ENCODE data around the gene CYP1A1. TPM values are rescaled to one million over a fixed set of nuclear protein-coding genes. Genes with fewer than 3 reads are reported as not detected.

The CYP1A1 gene
- total and polyA plus RNA-seq, 2 of the 4 experiments (the other 2 are of a cell fraction): under 0.01 to 0.03 TPM

DNA sequence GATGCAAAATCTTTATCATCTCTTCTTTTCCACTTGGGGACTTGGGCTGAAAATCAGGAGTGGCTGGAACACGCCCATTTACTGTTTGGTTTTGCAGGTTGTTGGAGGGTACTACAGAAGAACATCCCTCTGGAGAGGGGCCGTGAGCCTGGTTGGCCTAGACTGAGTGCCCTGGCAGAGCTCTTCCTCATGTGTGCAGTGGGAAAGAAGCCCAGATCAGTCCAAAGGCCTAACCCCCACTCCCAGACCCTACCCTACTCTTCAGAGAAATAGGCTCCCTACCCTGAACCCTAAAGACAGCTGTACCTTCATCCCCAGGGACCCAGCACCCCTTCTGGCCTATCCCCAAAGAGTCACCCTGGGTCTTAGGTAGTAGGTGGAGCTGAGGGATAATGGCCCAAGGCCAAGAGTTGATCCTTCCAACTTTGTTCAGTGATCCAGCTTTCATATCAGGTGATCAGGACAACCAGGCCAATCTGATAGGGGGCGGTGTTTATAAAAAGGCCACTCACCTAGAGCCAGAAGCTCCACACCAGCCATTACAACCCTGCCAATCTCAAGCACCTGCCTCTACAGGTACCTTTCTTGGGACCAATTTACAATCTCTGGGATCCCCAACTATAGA lies 23.1 kb upstream of the CYP1A1 start, which contains the start of gene CYP1A2:
Gene CYP1A2 (plus strand): TSS at position 524 of the 625 bp plus-strand sequence. CDS start 894 bp downstream, outside the sequence.
- peaks cover 33% of the 10 kb centered on the region for H3K27me3 ChIP-seq (ENCODE audit: control insufficient read depth, insufficient read depth, low read length)
- ATAC-seq (ENCODE audit: low read depth) (no peak), DNase-seq (no peak)
- no peak within 1 kb of the TSS for H2AFZ ChIP-seq (replicated peaks; ENCODE audit: low read length, poor library complexity)
- no peak within 1 kb of the TSS for H4K91ac ChIP-seq (ENCODE audit: insufficient read depth, low read depth, low read length)
- no peaks in the 10 kb centered on the region; the same call in 1 of the 2 replicates for H3K9me1 ChIP-seq (ENCODE audit: insufficient read depth, low read length)
- H3K36me3 ChIP-seq (ENCODE audit: control insufficient read depth, insufficient read depth, low read length): no peaks in the 10 kb centered on the region
- H4K8ac ChIP-seq (ENCODE audit: low read depth in 2 of 2, low read length in 2 of 2): no peak within 1 kb of the TSS
- no peak within 1 kb of the TSS for H3K4me2 ChIP-seq (ENCODE audit: low read depth, low read length)
- no peak within 1 kb of the TSS for H3K4ac ChIP-seq (ENCODE audit: low read depth, low read length)
- no peak within 1 kb of the TSS for H2AK5ac ChIP-seq (ENCODE audit: low read depth, low read length)
- H3K9ac ChIP-seq (ENCODE audit: low read depth, low read length): no peak within 1 kb of the TSS
- no peak for TF ChIP-seq MAFK (IDR thresholded peaks at IDR 0.05; ENCODE audit: low read depth, low read length)
- no peak for TF ChIP-seq BHLHE40 (IDR thresholded peaks at IDR 0.05; ENCODE audit: low read depth, low read length)
- TF ChIP-seq, protein P1, sequence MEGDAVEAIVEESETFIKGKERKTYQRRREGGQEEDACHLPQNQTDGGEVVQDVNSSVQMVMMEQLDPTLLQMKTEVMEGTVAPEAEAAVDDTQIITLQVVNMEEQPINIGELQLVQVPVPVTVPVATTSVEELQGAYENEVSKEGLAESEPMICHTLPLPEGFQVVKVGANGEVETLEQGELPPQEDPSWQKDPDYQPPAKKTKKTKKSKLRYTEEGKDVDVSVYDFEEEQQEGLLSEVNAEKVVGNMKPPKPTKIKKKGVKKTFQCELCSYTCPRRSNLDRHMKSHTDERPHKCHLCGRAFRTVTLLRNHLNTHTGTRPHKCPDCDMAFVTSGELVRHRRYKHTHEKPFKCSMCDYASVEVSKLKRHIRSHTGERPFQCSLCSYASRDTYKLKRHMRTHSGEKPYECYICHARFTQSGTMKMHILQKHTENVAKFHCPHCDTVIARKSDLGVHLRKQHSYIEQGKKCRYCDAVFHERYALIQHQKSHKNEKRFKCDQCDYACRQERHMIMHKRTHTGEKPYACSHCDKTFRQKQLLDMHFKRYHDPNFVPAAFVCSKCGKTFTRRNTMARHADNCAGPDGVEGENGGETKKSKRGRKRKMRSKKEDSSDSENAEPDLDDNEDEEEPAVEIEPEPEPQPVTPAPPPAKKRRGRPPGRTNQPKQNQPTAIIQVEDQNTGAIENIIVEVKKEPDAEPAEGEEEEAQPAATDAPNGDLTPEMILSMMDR (conservative IDR thresholded peaks at IDR 0.05; ENCODE audit: low read depth, low read length): no peak
- TF ChIP-seq, protein P2, sequence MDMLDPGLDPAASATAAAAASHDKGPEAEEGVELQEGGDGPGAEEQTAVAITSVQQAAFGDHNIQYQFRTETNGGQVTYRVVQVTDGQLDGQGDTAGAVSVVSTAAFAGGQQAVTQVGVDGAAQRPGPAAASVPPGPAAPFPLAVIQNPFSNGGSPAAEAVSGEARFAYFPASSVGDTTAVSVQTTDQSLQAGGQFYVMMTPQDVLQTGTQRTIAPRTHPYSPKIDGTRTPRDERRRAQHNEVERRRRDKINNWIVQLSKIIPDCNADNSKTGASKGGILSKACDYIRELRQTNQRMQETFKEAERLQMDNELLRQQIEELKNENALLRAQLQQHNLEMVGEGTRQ (IDR thresholded peaks at IDR 0.05; ENCODE audit: low read depth, low read length): no peak
- TF ChIP-seq FOS (IDR thresholded peaks at IDR 0.05; ENCODE audit: low read depth, low read length): no peak
- ChIA-PET CTCF (no interaction called here), POLR2A (ENCODE audit: unreplicated experiment) (no interaction called here)
- no peaks in the 10 kb centered on the region for H3K4me1 ChIP-seq (ENCODE audit: control insufficient read depth, insufficient read depth, low read length)
- H2BK5ac ChIP-seq (ENCODE audit: low read depth, low read length, poor library complexity, severe bottlenecking): no peak within 1 kb of the TSS
- no peaks in the 10 kb centered on the region for H4K20me1 ChIP-seq (ENCODE audit: insufficient read depth, low read length)
- dilution Hi-C loops (cut with HindIII; ENCODE audit: low sequenced_read_pairs, unreplicated experiment): no loop called here
- intact Hi-C loops (cut with micrococcal nuclease): no loop called here
- H2BK20ac ChIP-seq (ENCODE audit: low read depth, low read length): no peak within 1 kb of the TSS
- no peak within 1 kb of the TSS for H2BK15ac ChIP-seq (ENCODE audit: low read depth, low read length)
- H2BK120ac ChIP-seq (ENCODE audit: low read depth, low read length): no peak within 1 kb of the TSS
- H3K23ac ChIP-seq (ENCODE audit: low read depth, low read length): no peak within 1 kb of the TSS
- no peaks in the 10 kb centered on the region for H3K79me1 ChIP-seq (ENCODE audit: low read depth in 1 of 2, low read length in 2 of 2)
- H3K27ac ChIP-seq (ENCODE audit: insufficient read depth, low read length): no peak within 1 kb of the TSS
- no CpG with 5 or more reads among the region's 3 CpGs for WGBS, 2 experiments (ENCODE audit: extremely low coverage in 2 of 2, insufficient read length in 1 of 2)
- no peak within 1 kb of the TSS for H3K18ac ChIP-seq (ENCODE audit: low read depth, low read length)
- H3K4me3 ChIP-seq (ENCODE audit: insufficient read depth, low read depth, low read length): no peak within 1 kb of the TSS
- H3K9me3 ChIP-seq (ENCODE audit: control insufficient read depth, insufficient read depth, low read length): no peaks in the 10 kb centered on the region
- H2AK9ac ChIP-seq (replicated peaks; ENCODE audit: low read depth, low read length, poor library complexity): no peak within 1 kb of the TSS
- no peak within 1 kb of the TSS for H3K14ac ChIP-seq (replicated peaks; ENCODE audit: low read depth, low read length)
- in situ Hi-C loops (cut with MboI; ENCODE audit: low sequenced_read_pairs): no loop called here
- H4K5ac ChIP-seq (ENCODE audit: low read depth, low read length): no peak within 1 kb of the TSS
- H3K56ac ChIP-seq (ENCODE audit: extremely low read depth, insufficient read depth, low read length): no peak within 1 kb of the TSS
- no TSS peak for BruUV-seq (replicated peaks)

All from IMR-90 (cell line).